OCI-LY7 (cell line): ENCODE data around the gene RASSF10. TPM values are rescaled to one million over a fixed set of nuclear protein-coding genes. Genes with fewer than 3 reads are reported as not detected.

Experiments used
- BruUV-seq: library from RNA; stranded (reverse); fragments of 400-500 nt; replicated peaks from 2 replicates; lab custom pipeline; 2021; lab: Mats Ljungman, UMichigan
- CTCF ChIA-PET: fragments of 300-600 bp; sonication (Branson Sonifier 250); formaldehyde crosslinking; loops from one replicate; lab custom pipeline; 2022; ENCODE audit warnings: antibody characterized with exemption; ENCODE audit not compliant: unreplicated experiment; lab: Charles Lee
- POLR2A ChIA-PET: fragments of 300-600 bp; sonication (Branson Sonifier 250); formaldehyde crosslinking; loops from one replicate; lab custom pipeline; 2022; ENCODE audit warnings: antibody characterized with exemption; lab: Charles Lee
- DNase-seq: peaks from one replicate; pipeline ENCODE4 v3.0.0-alpha.2; 2015; ENCODE audit warnings: low spot score
- H2AFZ ChIP-seq: fragments of 200-600 bp; sonication (generic), shearing (Covaris generic); 2 replicates; pipeline ENCODE4 v1.6.1; 2014; ENCODE audit warnings: mild to moderate bottlenecking, antibody characterized with exemption, low read length, moderate library complexity
- H3K27ac ChIP-seq: fragments of 200-600 bp; sonication (generic); 2 replicates; pipeline ENCODE4 v1.5.1; 2014; ENCODE audit warnings: mixed run types, low read depth, mild to moderate bottlenecking, moderate library complexity, low read length, inconsistent platforms; ENCODE audit not compliant: poor library complexity, severe bottlenecking
- H3K36me3 ChIP-seq: fragments of 200-600 bp; sonication (generic); 2 replicates; pipeline ENCODE4 v1.6.1; 2014; ENCODE audit warnings: mild to moderate bottlenecking, antibody characterized with exemption, low read length, moderate library complexity, mixed read lengths; ENCODE audit not compliant: insufficient read depth
- H3K4me1 ChIP-seq: fragments of 200-600 bp; sonication (generic); 2 replicates; pipeline ENCODE4 v1.5.1; 2014; ENCODE audit warnings: mild to moderate bottlenecking, low read length; ENCODE audit not compliant: insufficient read depth, poor library complexity, severe bottlenecking
- H3K4me2 ChIP-seq: fragments of 200-600 bp; sonication (generic); 2 replicates; pipeline ENCODE4 v1.6.1; 2014; ENCODE audit warnings: mild to moderate bottlenecking, low read length
- H3K4me3 ChIP-seq: fragments of 200-600 bp; sonication (generic); 2 replicates; pipeline ENCODE4 v1.5.1; 2014; ENCODE audit warnings: mild to moderate bottlenecking, low read depth, low read length; ENCODE audit not compliant: poor library complexity, severe bottlenecking
- H3K79me2 ChIP-seq: fragments of 200-600 bp; sonication (generic); 2 replicates; pipeline ENCODE4 v1.6.1; 2016; ENCODE audit warnings: low read depth, mild to moderate bottlenecking, low read length, moderate library complexity, mixed read lengths; ENCODE audit not compliant: insufficient read depth
- H3K9me2 ChIP-seq: fragments of 200-600 bp; sonication (generic); 2 replicates; pipeline ENCODE4 v1.6.1; 2016; ENCODE audit warnings: mild to moderate bottlenecking, low read length, mixed read lengths; ENCODE audit not compliant: insufficient read depth
- H3K9me3 ChIP-seq: fragments of 200-600 bp; sonication (generic); 2 replicates; pipeline ENCODE4 v1.6.1; 2014; ENCODE audit warnings: mild to moderate bottlenecking, mixed run types, low read length, mixed read lengths
- H4K20me1 ChIP-seq: fragments of 200-600 bp; sonication (generic); 2 replicates; pipeline ENCODE4 v1.6.1; 2014; ENCODE audit warnings: mild to moderate bottlenecking, antibody characterized with exemption, low read length, moderate library complexity, mixed read lengths; ENCODE audit not compliant: insufficient read depth
- CTCF ChIP-seq: fragments of 200-600 bp; sonication (generic); conservative IDR thresholded peaks from 2 replicates; pipeline ENCODE4 v1.5.1; 2014; ENCODE audit warnings: mild to moderate bottlenecking, antibody characterized with exemption, low read length, moderate library complexity, mixed read lengths
- EZH2phosphoT487 ChIP-seq: fragments of 200-600 bp; sonication (generic); IDR thresholded peaks from 2 replicates; pipeline ENCODE4 v1.6.1; 2018; ENCODE audit warnings: low read depth, borderline replicate concordance, mild to moderate bottlenecking, mixed run types, antibody characterized with exemption, low read length, moderate library complexity, mixed read lengths
- intact Hi-C: fragments of 100-400 bp; cut with micrococcal nuclease; formaldehyde crosslinking; loops from one replicate; pipeline ENCODE4 v1.10.0; 2022; ENCODE audit not compliant: unreplicated experiment
- total RNA-seq, 2 experiments: library from RNA; depleted of rRNA in 1 of 2; stranded (reverse); fragments of >200 nt in 1 of 2; shearing (Covaris generic) in 1 of 2; gene quantifications; 2 replicates each; pipeline ENCODE4 v1.2.3, GENCODE V29; 2014 to 2022

The RASSF10 gene
- total RNA-seq, 2 experiments from 2014 or later, result not detected

- CTCF ChIA-PET, result no interaction called here
- no peak overlapping the region for H3K27ac ChIP-seq
- H3K9me2 ChIP-seq, result no peaks in the 10 kb centered on the region
- POLR2A ChIA-PET, result no interaction called here
- no peaks in the 10 kb centered on the region for H3K36me3 ChIP-seq
- no peaks in the 10 kb centered on the region for H4K20me1 ChIP-seq
- no peak overlapping the region for H3K4me2 ChIP-seq
- H3K9me3 ChIP-seq, result no peaks in the 10 kb centered on the region
- no peak overlapping the region for H2AFZ ChIP-seq
- no TSS peak for BruUV-seq
- TF ChIP-seq EZH2phosphoT487, result no peak
- no peak for TF ChIP-seq CTCF
- no peak for DNase-seq
- no peaks in the 10 kb centered on the region for H3K4me1 ChIP-seq
- H3K79me2 ChIP-seq, result no peaks in the 10 kb centered on the region
- H3K4me3 ChIP-seq, result no peak overlapping the region
- intact Hi-C loops, result no loop called here
These were observed 41.0 kb upstream of the RASSF10 start for GRCh38 chr11:12968101-12968500.

- ChIA-PET CTCF (no interaction called here), POLR2A (no interaction called here)
- no peaks in the 10 kb centered on the region for H3K36me3 ChIP-seq
- no peak for DNase-seq
- no peaks in the 10 kb centered on the region for H3K79me2 ChIP-seq
- no peaks in the 10 kb centered on the region for H3K9me2 ChIP-seq
- no peak overlapping the region for H2AFZ ChIP-seq
- BruUV-seq, result no TSS peak
- H4K20me1 ChIP-seq, result no peaks in the 10 kb centered on the region
- H3K4me3 ChIP-seq, result no peak overlapping the region
- no peaks in the 10 kb centered on the region for H3K4me1 ChIP-seq
- H3K27ac ChIP-seq, result no peak overlapping the region
- TF ChIP-seq EZH2phosphoT487 (no peak), CTCF (no peak)
- H3K9me3 ChIP-seq, result no peaks in the 10 kb centered on the region
- intact Hi-C loops, result no loop called here
- H3K4me2 ChIP-seq, result no peak overlapping the region
These were observed 40.3 kb upstream of the RASSF10 start for GRCh38 chr11:12968826-12969225.

DNA sequence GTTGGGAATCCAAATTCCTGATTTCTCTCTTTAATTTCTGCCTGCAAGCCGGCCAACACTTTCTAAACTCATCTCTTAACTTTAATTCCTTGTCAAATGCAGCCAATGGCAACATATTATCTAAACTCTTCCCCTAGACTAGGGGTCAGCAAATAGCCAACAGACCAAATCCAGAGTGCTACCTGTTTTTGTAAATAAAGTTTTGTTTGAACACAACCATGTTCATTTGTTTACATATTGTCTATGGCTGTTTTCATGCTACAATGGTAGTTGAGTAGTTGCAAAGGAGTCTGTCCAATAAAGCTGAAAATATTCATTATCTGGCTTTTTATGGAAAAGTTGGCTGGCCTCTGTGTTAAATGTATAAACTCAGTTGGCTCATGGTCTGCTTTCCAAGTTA is 37.2 kb upstream of the RASSF10 start:
- H3K9me2 ChIP-seq, result no peaks in the 10 kb centered on the region
- ChIA-PET POLR2A (no interaction called here), CTCF (no interaction called here)
- H3K4me3 ChIP-seq, result no peak overlapping the region
- no peaks in the 10 kb centered on the region for H3K79me2 ChIP-seq
- no peak for TF ChIP-seq EZH2phosphoT487
- no peak for TF ChIP-seq CTCF
- no peaks in the 10 kb centered on the region for H3K36me3 ChIP-seq
- H2AFZ ChIP-seq, result no peak overlapping the region
- intact Hi-C loops, result no loop called here
- BruUV-seq, result no TSS peak
- H3K4me1 ChIP-seq, result no peaks in the 10 kb centered on the region
- H3K9me3 ChIP-seq, result no peaks in the 10 kb centered on the region
- H3K27ac ChIP-seq, result no peak overlapping the region
- DNase-seq, result no peak
- no peak overlapping the region for H3K4me2 ChIP-seq
- H4K20me1 ChIP-seq, result no peaks in the 10 kb centered on the region
